ENCODE measurements around the gene SARM1.

SARM1 gene

GRCh38 chr17:28339431-28339830, 32.1 kb upstream of the SARM1 start:
- no peak for FAIRE-seq
- DNase-seq (ENCODE audit: extremely low spot score, insufficient read length, low read depth) = no peak

GRCh38 chr17:28340374-28340773, 31.1 kb upstream of the SARM1 start:
- DNase-seq (ENCODE audit: extremely low spot score, insufficient read length, low read depth) (no peak), FAIRE-seq (no peak)

- DNase-seq (ENCODE audit: extremely low spot score, insufficient read length, low read depth) (no peak), FAIRE-seq (no peak)
Observed at GRCh38 chr17:28341516-28341915, 30.0 kb upstream of the SARM1 start.

GRCh38 chr17:28342313-28342712, 29.2 kb upstream of the SARM1 start:
- no peak for FAIRE-seq
- no peak for DNase-seq (ENCODE audit: extremely low spot score, insufficient read length, low read depth)

GRCh38 chr17:28343491-28343932, 28.0 kb upstream of the SARM1 start:
- no peak for FAIRE-seq

GRCh38 chr17:28344011-28344410, 27.5 kb upstream of the SARM1 start:
- FAIRE-seq = no peak

More at GRCh38 chr17:28343491-28343932, 28.0 kb upstream of the SARM1 start:
- no peak for DNase-seq (ENCODE audit: extremely low spot score, insufficient read length, low read depth)

GRCh38 chr17:28344435-28344901, 27.0 kb upstream of the SARM1 start:
- no peak for FAIRE-seq
- DNase-seq (ENCODE audit: extremely low spot score, insufficient read length, low read depth) = no peak

More at GRCh38 chr17:28344011-28344410, 27.5 kb upstream of the SARM1 start:
- no peak for DNase-seq (ENCODE audit: extremely low spot score, insufficient read length, low read depth)

- DNase-seq (ENCODE audit: extremely low spot score, insufficient read length, low read depth) = no peak
- FAIRE-seq = no peak
Observed at GRCh38 chr17:28345419-28346198, 25.9 kb upstream of the SARM1 start.

GRCh38 chr17:28346199-28346580, 25.3 kb upstream of the SARM1 start:
- no peak for DNase-seq (ENCODE audit: extremely low spot score, insufficient read length, low read depth)
- FAIRE-seq = no peak

- FAIRE-seq (no peak), DNase-seq (ENCODE audit: extremely low spot score, insufficient read length, low read depth) (no peak)
Observed at GRCh38 chr17:28346746-28347246, 24.7 kb upstream of the SARM1 start.

- DNase-seq (ENCODE audit: extremely low spot score, insufficient read length, low read depth) = no peak
- FAIRE-seq = no peak
Observed at GRCh38 chr17:28347261-28347891, 24.1 kb upstream of the SARM1 start.

GRCh38 chr17:28348979-28349378, 22.5 kb upstream of the SARM1 start:
- DNase-seq (ENCODE audit: extremely low spot score, insufficient read length, low read depth) = no peak
- FAIRE-seq = no peak

- no peak for DNase-seq (ENCODE audit: extremely low spot score, insufficient read length, low read depth)
- no peak for FAIRE-seq
Observed at GRCh38 chr17:28350271-28350670, 21.2 kb upstream of the SARM1 start.

- peak; percentile 93 for DNase-seq (ENCODE audit: extremely low spot score, insufficient read length, low read depth)
- FAIRE-seq = peak; percentile 93
Observed at GRCh38 chr17:28357061-28357900, 14.2 kb upstream of the SARM1 start, which contains the start of gene POLDIP2. Gene POLDIP2 (minus strand): TSS chr17:28357527. CDS start chr17:28357448, 79 bp downstream.

GRCh38 chr17:28357901-28358197, 13.6 kb upstream of the SARM1 start:
- DNase-seq (ENCODE audit: extremely low spot score, insufficient read length, low read depth) (no peak), FAIRE-seq (no peak)

- FAIRE-seq = no peak
- DNase-seq (ENCODE audit: extremely low spot score, insufficient read length, low read depth) = no peak
Observed at GRCh38 chr17:28363186-28363585, 8.3 kb upstream of the SARM1 start.

GRCh38 chr17:28363776-28364650, 7.5 kb upstream of the SARM1 start:
- FAIRE-seq (no peak), DNase-seq (ENCODE audit: extremely low spot score, insufficient read length, low read depth) (no peak)

- DNase-seq (ENCODE audit: extremely low spot score, insufficient read length, low read depth) (no peak), FAIRE-seq (no peak)
Observed at GRCh38 chr17:28364665-28365363, 6.7 kb upstream of the SARM1 start, which contains the start of gene SEBOX. Gene SEBOX (minus strand): TSS chr17:28365199. CDS start chr17:28365151, 48 bp downstream.

- FAIRE-seq (no peak), DNase-seq (ENCODE audit: extremely low spot score, insufficient read length, low read depth) (no peak)
Observed at GRCh38 chr17:28365487-28365886, 6.0 kb upstream of the SARM1 start.

Measured in GM18507 (cell line).